ENCODE results near the gene TEKT3. TPM values are rescaled to one million over a fixed set of nuclear protein-coding genes. Genes with fewer than 3 reads are reported as not detected.

Gene TEKT3
- total RNA-seq, 1 donor from 2014 or later: 3.8 TPM

GRCh38 chr17:15342460-15342859 is 1.1 kb upstream of the TEKT3 start:
- Mint-ChIP-seq H3K27ac (no peak overlapping the region), H3K27me3 (ENCODE audit: low read depth) (peaks cover 43% of the 10 kb centered on the region), H3K9me3 (peaks cover 8% of the 10 kb centered on the region), H3K4me3 (no peak overlapping the region), H3K4me1 (peaks cover 9% of the 10 kb centered on the region), H3K36me3 (peaks cover 1% of the 10 kb centered on the region)
- DNase-seq (ENCODE audit: low spot score in 2 of 2, unreplicated experiment in 2 of 2): no peak
- TF ChIP-seq, protein P1, sequence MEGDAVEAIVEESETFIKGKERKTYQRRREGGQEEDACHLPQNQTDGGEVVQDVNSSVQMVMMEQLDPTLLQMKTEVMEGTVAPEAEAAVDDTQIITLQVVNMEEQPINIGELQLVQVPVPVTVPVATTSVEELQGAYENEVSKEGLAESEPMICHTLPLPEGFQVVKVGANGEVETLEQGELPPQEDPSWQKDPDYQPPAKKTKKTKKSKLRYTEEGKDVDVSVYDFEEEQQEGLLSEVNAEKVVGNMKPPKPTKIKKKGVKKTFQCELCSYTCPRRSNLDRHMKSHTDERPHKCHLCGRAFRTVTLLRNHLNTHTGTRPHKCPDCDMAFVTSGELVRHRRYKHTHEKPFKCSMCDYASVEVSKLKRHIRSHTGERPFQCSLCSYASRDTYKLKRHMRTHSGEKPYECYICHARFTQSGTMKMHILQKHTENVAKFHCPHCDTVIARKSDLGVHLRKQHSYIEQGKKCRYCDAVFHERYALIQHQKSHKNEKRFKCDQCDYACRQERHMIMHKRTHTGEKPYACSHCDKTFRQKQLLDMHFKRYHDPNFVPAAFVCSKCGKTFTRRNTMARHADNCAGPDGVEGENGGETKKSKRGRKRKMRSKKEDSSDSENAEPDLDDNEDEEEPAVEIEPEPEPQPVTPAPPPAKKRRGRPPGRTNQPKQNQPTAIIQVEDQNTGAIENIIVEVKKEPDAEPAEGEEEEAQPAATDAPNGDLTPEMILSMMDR (IDR thresholded peaks at IDR 0.05; ENCODE audit: unreplicated experiment): no peak

GRCh38 chr17:15341966-15342365 is 569 bp upstream of the TEKT3 start:
- DNase-seq (ENCODE audit: low spot score in 2 of 2, unreplicated experiment in 2 of 2): no peak
- Mint-ChIP-seq H3K4me1 (peaks cover 8% of the 10 kb centered on the region), H3K27me3 (ENCODE audit: low read depth) (peaks cover 43% of the 10 kb centered on the region), H3K36me3 (peaks cover 1% of the 10 kb centered on the region), H3K9me3 (peaks cover 8% of the 10 kb centered on the region), H3K4me3 (peak overlapping the region; percentile 80), H3K27ac (no peak overlapping the region)
- TF ChIP-seq, protein P1 (IDR thresholded peaks at IDR 0.05; ENCODE audit: unreplicated experiment): no peak

DNA sequence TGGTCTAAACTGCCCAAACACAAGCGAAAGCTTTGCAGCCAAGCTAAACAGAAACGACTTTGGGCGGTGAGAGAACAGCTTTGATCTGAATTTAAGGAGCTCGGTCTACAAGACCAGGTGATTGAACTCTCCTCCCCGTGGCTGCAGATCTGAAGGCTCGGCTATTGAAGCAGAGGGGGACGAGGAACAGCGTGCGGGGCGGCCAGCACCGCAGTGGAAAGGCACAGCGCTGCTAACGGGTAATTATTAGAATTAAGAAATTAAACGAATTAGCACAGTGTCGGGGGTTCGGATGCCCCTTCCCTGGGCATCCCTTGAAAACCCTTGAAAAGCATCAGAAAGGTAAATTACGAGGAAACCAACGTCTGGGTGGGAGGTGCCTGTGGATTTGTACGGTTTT is 431 bp downstream of the TEKT3 start:
- peaks cover 7% of the 10 kb centered on the region for H3K4me1 Mint-ChIP-seq
- peaks cover 43% of the 10 kb centered on the region for H3K27me3 Mint-ChIP-seq (ENCODE audit: low read depth)
- H3K27ac Mint-ChIP-seq: no peak overlapping the region
- peaks cover 8% of the 10 kb centered on the region for H3K9me3 Mint-ChIP-seq
- H3K4me3 Mint-ChIP-seq: peak overlapping the region; percentile 80
- H3K36me3 Mint-ChIP-seq: peaks cover 1% of the 10 kb centered on the region
- DNase-seq (ENCODE audit: low spot score in 2 of 2, unreplicated experiment in 2 of 2): no peak
- TF ChIP-seq, protein P1 (IDR thresholded peaks at IDR 0.05; ENCODE audit: unreplicated experiment): no peak

GRCh38 chr17:15335446-15335845 is 6.0 kb downstream of the TEKT3 start:
- Mint-ChIP-seq H3K36me3 (peaks cover 1% of the 10 kb centered on the region), H3K4me3 (no peak overlapping the region), H3K4me1 (no peaks in the 10 kb centered on the region), H3K27ac (no peak overlapping the region), H3K27me3 (ENCODE audit: low read depth) (peaks cover 1% of the 10 kb centered on the region), H3K9me3 (peaks cover 19% of the 10 kb centered on the region)
- DNase-seq (ENCODE audit: low spot score in 2 of 2, unreplicated experiment in 2 of 2): no peak
- TF ChIP-seq, protein P1 (IDR thresholded peaks at IDR 0.05; ENCODE audit: unreplicated experiment): no peak

- H3K4me1 Mint-ChIP-seq: no peaks in the 10 kb centered on the region
- no peak overlapping the region for H3K27ac Mint-ChIP-seq
- no peak overlapping the region for H3K4me3 Mint-ChIP-seq
- no peak for DNase-seq (ENCODE audit: low spot score in 2 of 2, unreplicated experiment in 2 of 2)
- peaks cover 23% of the 10 kb centered on the region for H3K9me3 Mint-ChIP-seq
- peaks cover 4% of the 10 kb centered on the region for H3K36me3 Mint-ChIP-seq
- H3K27me3 Mint-ChIP-seq (ENCODE audit: low read depth): no peaks in the 10 kb centered on the region
- TF ChIP-seq, protein P1 (IDR thresholded peaks at IDR 0.05; ENCODE audit: unreplicated experiment): no peak
These were observed 7.1 kb downstream of the TEKT3 start for GRCh38 chr17:15334266-15334665.

GRCh38 chr17:15332338-15332737 is 9.1 kb downstream of the TEKT3 start:
- peaks cover 4% of the 10 kb centered on the region for H3K36me3 Mint-ChIP-seq
- no peaks in the 10 kb centered on the region for H3K4me1 Mint-ChIP-seq
- TF ChIP-seq, protein P1 (IDR thresholded peaks at IDR 0.05; ENCODE audit: unreplicated experiment): no peak
- H3K27me3 Mint-ChIP-seq (ENCODE audit: low read depth): no peaks in the 10 kb centered on the region
- no peak for DNase-seq (ENCODE audit: low spot score in 2 of 2, unreplicated experiment in 2 of 2)
- H3K27ac Mint-ChIP-seq: no peak overlapping the region
- peaks cover 20% of the 10 kb centered on the region for H3K9me3 Mint-ChIP-seq
- H3K4me3 Mint-ChIP-seq: no peak overlapping the region
